ENCODE results near the gene GRB7.

GRB7 gene

GRCh38 chr17:39754161-39754957 lies 16.6 kb downstream of the GRB7 start:
- peak; percentile 93 for TF ChIP-seq CTCF (IDR thresholded peaks at IDR 0.05; ENCODE audit: borderline replicate concordance, control extremely low read depth, extremely low read depth, insufficient read depth, missing control alignments)
- in situ Hi-C loops (cut with MboI; ENCODE audit: low sequenced_read_pairs, unreplicated experiment), result no loop called here
- peak; percentile 96 for DNase-seq (ENCODE audit: low spot score)

GRCh38 chr17:39754958-39755553 lies 17.3 kb downstream of the GRB7 start:
- peak; percentile 36 for DNase-seq (ENCODE audit: low spot score)
- in situ Hi-C loops (cut with MboI; ENCODE audit: low sequenced_read_pairs, unreplicated experiment), result no loop called here
- TF ChIP-seq CTCF (IDR thresholded peaks at IDR 0.05; ENCODE audit: borderline replicate concordance, control extremely low read depth, extremely low read depth, insufficient read depth, missing control alignments), result no peak

DNA sequence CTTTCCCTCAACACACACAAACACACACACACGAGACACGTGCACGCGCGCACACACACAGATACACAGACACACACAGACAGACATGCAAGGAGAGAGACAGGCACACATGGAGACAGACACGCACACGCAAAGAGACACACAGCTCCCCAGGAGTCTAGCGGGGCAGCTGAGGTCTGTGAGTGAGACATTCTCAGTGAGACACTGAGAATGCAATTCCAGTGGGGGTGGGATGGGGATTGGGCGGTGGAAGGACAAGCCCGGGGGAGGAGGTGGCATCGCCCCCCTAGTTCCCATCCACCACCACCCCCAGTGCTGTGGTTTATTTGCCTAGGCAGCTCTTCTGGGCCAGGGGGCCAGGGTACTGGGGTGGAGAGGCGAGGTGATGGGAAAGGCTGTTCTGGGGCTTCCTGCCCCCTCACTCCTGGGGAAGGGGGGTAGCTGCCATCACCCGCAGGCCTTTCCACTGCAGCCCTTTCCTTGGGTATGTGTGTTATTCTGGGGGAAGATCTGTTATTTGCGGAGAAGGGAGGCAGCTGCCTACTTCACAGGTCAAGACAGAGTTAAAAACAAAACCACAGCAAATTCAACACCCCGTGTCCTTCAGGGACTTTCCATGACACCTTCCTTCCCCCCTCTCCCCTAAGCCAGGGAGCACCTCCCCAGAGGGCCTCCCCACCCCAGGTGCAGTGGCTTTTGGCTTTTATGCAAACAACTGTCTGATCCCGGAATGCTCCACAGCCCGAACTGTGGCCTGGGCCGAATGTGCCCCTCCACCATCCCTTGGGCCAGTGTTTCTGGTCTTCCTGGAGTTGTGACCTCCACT lies 18.0 kb downstream of the GRB7 start:
- in situ Hi-C loops (cut with MboI; ENCODE audit: low sequenced_read_pairs, unreplicated experiment), result no loop called here
- peak; percentile 82 for DNase-seq (ENCODE audit: low spot score)

GRCh38 chr17:39756380-39757079 lies 18.8 kb downstream of the GRB7 start:
- in situ Hi-C loops (cut with MboI; ENCODE audit: low sequenced_read_pairs, unreplicated experiment), result no loop called here
- DNase-seq (ENCODE audit: low spot score), result no peak
- TF ChIP-seq CTCF (IDR thresholded peaks at IDR 0.05; ENCODE audit: borderline replicate concordance, control extremely low read depth, extremely low read depth, insufficient read depth, missing control alignments), result no peak

More for the DNA sequence above, 18.0 kb downstream of the GRB7 start:
- no peak for TF ChIP-seq CTCF (IDR thresholded peaks at IDR 0.05; ENCODE audit: borderline replicate concordance, control extremely low read depth, extremely low read depth, insufficient read depth, missing control alignments)

DNA sequence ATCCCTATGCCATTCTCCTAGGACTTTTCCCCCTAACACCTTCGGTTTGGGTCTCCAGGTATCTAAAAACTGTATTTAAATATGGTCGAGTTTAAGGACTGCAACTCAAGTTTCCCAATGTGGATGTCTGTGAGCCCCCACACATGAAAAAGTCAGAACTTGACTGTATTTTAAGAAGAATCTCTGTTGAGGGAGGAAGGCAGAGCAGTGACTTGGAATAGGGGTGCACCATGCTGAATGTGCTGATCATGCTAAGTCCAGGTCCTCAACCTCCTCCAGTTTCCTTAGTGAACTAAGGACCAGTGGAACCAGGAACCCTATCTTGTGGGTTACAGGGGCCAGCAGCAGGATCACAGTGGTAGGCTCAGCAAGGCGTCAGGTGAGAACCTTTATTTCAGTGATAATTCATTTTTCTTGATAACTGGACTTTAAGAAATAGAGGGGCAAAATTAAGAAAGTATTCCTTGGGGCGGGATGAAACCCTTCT lies 19.5 kb downstream of the GRB7 start:
- in situ Hi-C loops (cut with MboI; ENCODE audit: low sequenced_read_pairs, unreplicated experiment), result no loop called here
- TF ChIP-seq CTCF (IDR thresholded peaks at IDR 0.05; ENCODE audit: borderline replicate concordance, control extremely low read depth, extremely low read depth, insufficient read depth, missing control alignments), result no peak
- no peak for DNase-seq (ENCODE audit: low spot score)

Measured in GM13976 (cell line).